HG03025 (cell line): Measurements from ENCODE around the gene HIC1.

Source experiments
- ATAC-seq: cut with Tn5 transposase; IDR thresholded peaks from one replicate; pipeline ENCODE4 v1.9.1; 2021; ENCODE audit warnings: mild to moderate bottlenecking, moderate library complexity; ENCODE audit not compliant: unreplicated experiment, low FRiP score

Gene HIC1

DNA sequence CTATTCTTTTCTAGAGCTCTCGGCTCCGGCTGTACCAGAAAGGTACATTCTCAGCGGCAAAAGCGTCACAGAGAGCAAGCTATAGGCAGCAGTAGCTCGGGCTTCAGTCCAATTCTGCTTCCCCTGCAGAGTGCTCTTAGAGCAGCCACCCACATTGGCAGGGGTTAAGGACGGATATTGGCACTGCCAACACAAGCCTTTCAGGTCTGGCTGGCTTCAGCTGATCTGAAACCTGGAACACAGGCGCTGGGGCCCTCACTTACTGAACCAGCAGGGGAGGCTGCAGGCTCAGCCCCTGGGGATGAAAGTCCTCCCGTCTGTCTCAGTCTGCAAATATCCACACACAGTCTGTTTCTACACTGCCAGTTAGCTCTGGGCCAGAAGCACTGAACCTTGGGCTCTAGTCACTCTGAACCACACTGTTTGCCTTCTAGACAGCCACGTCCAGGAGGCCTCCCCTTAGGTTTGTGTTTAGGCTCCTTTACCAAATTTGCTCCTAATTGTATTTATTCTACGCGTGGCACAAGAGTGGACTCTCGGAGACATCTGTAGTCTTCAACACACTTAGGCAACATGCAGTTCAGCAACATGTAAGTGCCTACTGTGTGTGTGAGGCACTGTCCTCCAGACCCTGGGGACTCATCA, 40.1 kb downstream of the HIC1 start:
- ATAC-seq, result no peak

DNA sequence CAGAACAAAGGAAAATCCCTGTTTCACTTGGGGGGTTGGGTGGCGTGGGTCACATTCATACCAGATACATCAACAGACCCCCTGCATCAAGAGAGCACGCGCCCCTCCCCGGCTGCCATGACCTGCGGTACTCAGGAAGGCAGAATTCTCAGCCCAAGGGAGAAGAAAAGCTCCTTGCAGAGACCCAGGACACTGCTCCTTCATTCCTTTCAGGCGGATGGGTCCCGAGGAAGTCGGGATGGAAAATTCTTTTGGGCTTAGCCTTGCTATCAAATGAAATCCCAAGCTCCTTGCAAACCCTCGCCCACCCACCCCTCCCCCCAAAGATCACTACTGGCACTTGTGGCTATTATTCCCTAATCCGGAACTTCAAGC, 40.6 kb downstream of the HIC1 start:
- ATAC-seq, result no peak

DNA sequence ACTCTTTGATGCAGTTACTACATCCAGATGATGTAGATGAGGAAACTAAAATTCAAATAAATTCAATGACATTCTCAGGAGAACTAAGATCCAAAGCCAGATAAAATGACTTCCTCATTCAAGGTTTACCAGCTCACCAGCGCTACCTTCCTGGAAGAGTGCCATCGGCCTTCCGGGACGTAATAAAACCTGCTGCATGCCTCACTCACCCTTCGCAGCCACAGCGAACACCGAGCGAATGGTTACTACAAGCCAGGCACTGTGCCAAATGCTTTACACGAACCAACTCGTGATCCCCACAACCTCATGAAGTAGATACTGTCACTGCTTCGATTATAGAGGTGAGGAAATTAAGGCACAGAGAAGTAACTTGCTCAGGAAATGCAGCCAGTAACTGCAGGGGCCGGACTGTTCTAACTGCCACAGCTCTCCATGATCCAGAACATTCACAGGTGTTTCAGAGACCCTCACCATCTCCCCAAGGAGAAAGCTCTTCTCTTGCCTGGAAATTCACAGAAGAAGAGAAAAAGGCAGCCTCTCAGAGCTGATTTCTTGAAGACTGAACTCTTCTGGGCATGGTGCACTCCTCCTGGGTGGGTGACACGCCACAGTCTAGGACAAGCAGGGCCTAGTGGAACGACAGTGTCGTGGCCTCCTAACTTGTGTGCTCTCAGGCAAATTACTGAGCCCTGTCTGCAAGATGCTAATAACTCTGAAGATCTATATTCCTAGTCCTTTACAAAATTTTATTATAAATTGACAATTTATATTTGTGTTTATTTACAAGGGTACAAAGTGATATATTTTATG, 46.8 kb downstream of the HIC1 start:
- no peak for ATAC-seq

DNA sequence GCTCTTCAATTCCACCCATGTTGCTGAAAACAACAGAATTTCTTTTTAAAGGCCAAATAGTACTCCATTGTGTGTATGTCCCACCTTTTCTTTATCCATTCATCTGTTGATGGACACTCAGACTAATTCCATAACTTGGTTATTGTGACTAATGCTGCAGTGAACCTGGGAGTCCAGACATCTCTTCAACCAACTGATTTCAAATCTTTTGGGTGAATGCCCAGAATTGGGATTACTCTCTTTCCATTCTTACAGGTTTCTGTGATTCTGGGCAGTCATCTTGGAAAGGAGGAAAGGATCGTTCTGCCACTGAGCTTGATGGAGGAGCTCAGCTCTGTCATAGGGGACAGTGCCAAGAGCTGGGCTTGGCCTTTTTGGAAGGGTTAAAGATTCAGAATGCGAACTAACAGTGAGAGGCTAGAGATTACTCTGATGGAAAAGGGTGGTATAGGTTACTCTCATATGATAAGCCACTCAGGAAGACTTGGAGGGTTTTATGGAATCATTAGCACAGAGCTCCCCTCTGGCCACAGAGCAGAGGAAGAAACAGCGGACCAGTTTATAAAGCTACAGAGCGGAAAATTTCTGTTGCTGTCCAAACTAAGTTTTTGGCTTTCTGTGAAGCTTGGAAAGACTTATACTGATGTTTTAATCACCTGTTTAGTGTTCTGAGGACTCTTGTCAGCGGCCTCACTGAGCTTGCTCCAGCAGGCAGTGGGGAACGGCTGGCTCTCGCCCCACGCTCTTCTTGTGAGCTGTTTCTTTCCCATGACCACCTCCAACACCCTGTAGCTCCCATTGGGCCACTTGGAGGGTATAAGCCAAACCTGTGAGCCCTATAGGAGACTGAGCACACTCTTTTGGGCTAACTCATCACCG, 48.3 kb downstream of the HIC1 start:
- no peak for ATAC-seq

DNA sequence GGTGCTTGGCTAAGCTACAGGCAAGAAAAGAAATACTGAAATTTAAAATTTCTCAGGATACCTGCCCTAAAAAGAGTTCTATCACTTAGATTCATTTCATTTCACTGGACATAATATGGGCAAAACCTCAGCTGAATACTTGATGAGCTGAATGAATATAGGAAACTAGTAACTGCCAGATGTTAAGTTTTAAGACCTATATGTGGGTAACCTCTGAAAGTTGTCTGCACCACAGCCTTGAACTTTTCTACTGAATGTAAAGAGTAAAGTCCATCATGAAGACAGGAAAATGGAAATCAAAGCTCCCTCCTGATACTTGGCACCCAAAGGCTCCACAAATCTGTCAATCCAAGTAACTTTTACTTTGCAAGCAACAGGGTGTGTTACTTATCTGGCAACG, 50.8 kb downstream of the HIC1 start:
- no peak for ATAC-seq

DNA sequence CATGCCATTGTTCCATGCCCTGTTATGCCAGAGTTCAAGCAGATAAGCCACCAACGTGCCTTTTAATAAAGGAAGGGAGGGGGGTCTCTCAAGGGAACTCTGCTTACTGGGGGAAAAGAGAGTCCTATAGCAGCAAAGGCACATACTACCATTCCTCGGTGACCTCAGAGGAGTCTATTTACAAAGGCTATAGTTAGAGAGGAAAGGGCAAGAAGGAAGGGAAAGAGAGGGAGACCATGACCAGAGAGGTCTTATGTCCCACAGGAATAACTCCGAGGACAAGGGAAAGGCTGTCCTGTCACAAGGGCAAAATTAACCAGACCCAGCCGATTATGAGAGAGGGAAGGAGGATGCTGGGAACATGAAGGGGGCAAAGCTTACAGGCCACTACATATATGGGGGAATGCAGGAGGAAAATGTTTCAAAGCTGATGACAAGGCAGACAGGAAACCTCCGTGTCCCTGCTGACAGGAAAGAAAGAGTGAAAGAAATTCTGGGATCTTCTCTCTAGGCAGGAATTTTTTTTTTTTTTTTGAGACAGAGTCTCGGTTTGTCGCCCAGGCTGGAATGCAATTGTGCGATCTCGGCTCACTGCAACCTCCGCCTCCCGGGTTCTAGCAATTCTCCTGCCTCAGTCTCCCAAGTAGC, 51.5 kb downstream of the HIC1 start:
- no peak for ATAC-seq

DNA sequence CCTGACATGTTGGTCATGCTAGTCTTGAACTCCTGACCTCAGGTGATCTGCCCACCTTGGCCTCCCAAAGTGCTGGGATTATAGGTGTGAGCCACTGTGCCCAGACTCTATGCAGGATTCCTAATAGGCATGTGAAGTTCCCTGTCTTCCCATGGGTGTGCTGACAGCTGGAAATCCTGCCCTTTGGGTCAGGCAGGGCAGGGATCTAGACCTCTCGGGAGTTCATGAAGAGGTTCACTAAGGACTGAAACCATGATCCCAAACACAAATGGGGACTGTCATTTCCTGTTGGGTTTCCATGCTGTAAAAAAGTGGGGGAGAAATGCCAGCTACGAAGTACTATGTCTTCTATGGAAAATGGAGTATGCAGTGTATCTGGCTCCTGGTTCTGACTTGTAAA, 52.1 kb downstream of the HIC1 start:
- no peak for ATAC-seq

DNA sequence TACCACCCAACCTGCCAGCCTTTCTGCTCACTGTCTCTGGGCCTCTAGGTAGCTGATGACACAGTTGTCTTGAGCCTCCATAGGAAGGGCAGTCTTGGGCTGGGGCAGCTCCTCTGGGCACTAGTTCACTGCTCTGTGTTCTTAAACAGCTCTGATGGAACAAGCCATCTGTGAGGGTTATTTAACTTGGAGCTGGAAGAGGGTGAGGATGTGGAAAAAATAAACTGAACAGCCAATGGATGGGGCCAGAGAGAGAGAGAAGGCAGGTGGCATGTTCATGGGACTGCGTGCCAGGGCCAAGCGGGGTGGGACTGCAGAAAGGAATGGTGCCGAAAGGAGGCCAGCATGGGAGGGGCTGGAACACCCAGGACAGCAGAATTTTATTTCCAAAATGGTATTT, 52.6 kb downstream of the HIC1 start:
- ATAC-seq, result no peak

DNA sequence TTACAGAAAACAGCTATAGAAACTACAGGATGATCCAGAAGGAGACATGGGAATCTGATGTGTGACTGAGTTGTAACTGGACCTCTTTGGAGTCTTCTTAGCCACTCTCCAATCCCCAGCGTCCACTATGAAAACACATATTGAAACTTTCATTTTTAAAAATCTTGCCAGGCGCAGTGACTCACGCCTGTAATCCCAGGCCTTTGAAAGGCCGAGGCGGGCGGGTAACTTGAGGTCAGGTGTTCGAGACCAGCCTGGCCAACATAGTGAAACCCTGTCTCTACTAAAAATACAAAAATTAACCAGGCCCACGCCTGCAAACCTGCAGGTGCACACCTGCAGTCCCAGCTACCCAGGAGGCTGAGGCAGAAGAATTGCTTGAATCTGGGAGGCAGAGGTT, 53.3 kb downstream of the HIC1 start:
- ATAC-seq, result no peak

DNA sequence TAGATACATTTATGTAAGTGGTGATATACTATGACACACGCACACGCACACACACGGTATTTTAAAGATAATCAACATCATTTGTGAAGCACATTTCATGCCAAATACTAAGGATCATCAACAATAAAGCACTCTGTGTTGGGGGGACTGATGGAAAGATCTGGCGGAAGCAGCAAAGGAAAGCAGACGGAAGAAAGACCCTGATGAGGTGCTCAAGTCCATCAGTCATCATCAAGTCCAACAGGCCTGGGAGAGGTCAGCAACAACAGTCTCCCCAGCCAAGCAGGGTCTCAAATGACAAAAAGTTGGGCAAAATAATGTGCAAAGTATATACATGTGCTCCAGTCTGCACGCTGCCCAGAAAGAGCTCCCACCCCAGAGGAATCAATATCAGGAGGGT, 55.5 kb downstream of the HIC1 start:
- ATAC-seq, result no peak

DNA sequence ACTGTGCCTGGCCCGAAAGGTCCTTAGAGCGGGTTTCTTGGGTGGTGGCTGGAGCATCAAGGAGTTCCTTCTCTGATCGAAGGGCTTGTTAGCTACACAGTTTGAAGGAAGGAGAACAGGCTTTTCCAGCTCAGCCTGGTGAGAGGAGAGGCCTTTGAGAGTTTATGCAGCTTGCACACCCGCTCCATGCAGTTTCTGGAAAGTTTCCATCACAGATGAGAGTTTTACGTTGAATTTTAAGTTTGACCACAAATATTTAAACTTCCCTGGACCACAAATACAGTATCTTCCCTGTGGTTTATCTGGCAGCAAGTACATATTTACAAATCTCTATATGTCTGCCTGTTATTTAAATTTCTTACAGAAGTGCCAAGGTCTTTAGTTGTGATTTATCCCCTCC, 56.8 kb downstream of the HIC1 start:
- ATAC-seq, result no peak
